ENCODE results near the gene MAGEA1. TPM values are rescaled to one million over a fixed set of nuclear protein-coding genes. Genes with fewer than 3 reads are reported as not detected.

The MAGEA1 gene
- total RNA-seq, 1 experiment from 2014 or later, result not detected

GRCh38 chrX:153206425-153207046 is 27.5 kb downstream of the MAGEA1 start:
- intact Hi-C loops (cut with micrococcal nuclease; ENCODE audit: unreplicated experiment), result no loop called here
- Mint-ChIP-seq H3K9me3 (ENCODE audit: unreplicated experiment) (no peaks in the 10 kb centered on the region), H3K4me1 (ENCODE audit: low read depth, unreplicated experiment) (no peaks in the 10 kb centered on the region), H3K4me3 (ENCODE audit: unreplicated experiment) (no peak overlapping the region), H3K27ac (ENCODE audit: unreplicated experiment) (no peak overlapping the region), H3K36me3 (ENCODE audit: insufficient read depth, unreplicated experiment) (no peaks in the 10 kb centered on the region), H3K27me3 (ENCODE audit: insufficient read depth, unreplicated experiment) (peaks cover 11% of the 10 kb centered on the region)
- no peak overlapping the region for H3K4me3 ChIP-seq (ENCODE audit: low read depth, low read length)
- no peaks in the 10 kb centered on the region for H3K9me3 ChIP-seq
- no peaks in the 10 kb centered on the region for H3K36me3 ChIP-seq (ENCODE audit: control insufficient read depth, insufficient read depth, low read length)
- BruUV-seq (replicated peaks), result no TSS peak
- ChIA-PET POLR2A (no interaction called here), CTCF (no interaction called here)
- no peak for TF ChIP-seq CTCF (IDR thresholded peaks at IDR 0.05; ENCODE audit: insufficient read depth in 1 of 2, low read depth in 1 of 2, low read length in 1 of 2, severe bottlenecking in 1 of 2, unreplicated experiment in 1 of 2)
- H3K27me3 ChIP-seq (replicated peaks; ENCODE audit: control insufficient read depth, insufficient read depth, low read length), result no peaks in the 10 kb centered on the region
- no peak for DNase-seq
- no peaks in the 10 kb centered on the region for H3K4me1 ChIP-seq

- Histone ChIP-seq H3K27me3 (replicated peaks; ENCODE audit: control insufficient read depth, insufficient read depth, low read length) (no peaks in the 10 kb centered on the region), H3K4me3 (ENCODE audit: low read depth, low read length) (no peak overlapping the region), H3K36me3 (ENCODE audit: control insufficient read depth, insufficient read depth, low read length) (no peaks in the 10 kb centered on the region), H3K4me1 (no peaks in the 10 kb centered on the region), H3K9me3 (no peaks in the 10 kb centered on the region)
- peaks cover 14% of the 10 kb centered on the region for H3K27me3 Mint-ChIP-seq (ENCODE audit: insufficient read depth, unreplicated experiment)
- no peaks in the 10 kb centered on the region for H3K9me3 Mint-ChIP-seq (ENCODE audit: unreplicated experiment)
- CTCF ChIA-PET, result no interaction called here
- POLR2A ChIA-PET, result no interaction called here
- TF ChIP-seq CTCF (IDR thresholded peaks at IDR 0.05; ENCODE audit: insufficient read depth in 1 of 2, low read depth in 1 of 2, low read length in 1 of 2, severe bottlenecking in 1 of 2, unreplicated experiment in 1 of 2), result no peak
- no peak overlapping the region for H3K4me3 Mint-ChIP-seq (ENCODE audit: unreplicated experiment)
- no TSS peak for BruUV-seq (replicated peaks)
- H3K36me3 Mint-ChIP-seq (ENCODE audit: insufficient read depth, unreplicated experiment), result no peaks in the 10 kb centered on the region
- DNase-seq, result no peak
- H3K27ac Mint-ChIP-seq (ENCODE audit: unreplicated experiment), result no peak overlapping the region
- H3K4me1 Mint-ChIP-seq (ENCODE audit: low read depth, unreplicated experiment), result no peaks in the 10 kb centered on the region
- intact Hi-C loops (cut with micrococcal nuclease; ENCODE audit: unreplicated experiment), result no loop called here
Measured at GRCh38 chrX:153209347-153209746, 30.3 kb downstream of the MAGEA1 start.

- H3K27me3 Mint-ChIP-seq (ENCODE audit: insufficient read depth, unreplicated experiment), result peaks cover 14% of the 10 kb centered on the region
- Histone ChIP-seq H3K4me1 (no peaks in the 10 kb centered on the region), H3K27me3 (replicated peaks; ENCODE audit: control insufficient read depth, insufficient read depth, low read length) (no peaks in the 10 kb centered on the region), H3K36me3 (ENCODE audit: control insufficient read depth, insufficient read depth, low read length) (no peaks in the 10 kb centered on the region), H3K4me3 (ENCODE audit: low read depth, low read length) (no peak overlapping the region), H3K9me3 (no peaks in the 10 kb centered on the region)
- H3K27ac Mint-ChIP-seq (ENCODE audit: unreplicated experiment), result no peak overlapping the region
- no peaks in the 10 kb centered on the region for H3K9me3 Mint-ChIP-seq (ENCODE audit: unreplicated experiment)
- TF ChIP-seq CTCF (IDR thresholded peaks at IDR 0.05; ENCODE audit: insufficient read depth in 1 of 2, low read depth in 1 of 2, low read length in 1 of 2, severe bottlenecking in 1 of 2, unreplicated experiment in 1 of 2), result no peak
- no peak overlapping the region for H3K4me3 Mint-ChIP-seq (ENCODE audit: unreplicated experiment)
- no peak for DNase-seq
- intact Hi-C loops (cut with micrococcal nuclease; ENCODE audit: unreplicated experiment), result no loop called here
- ChIA-PET CTCF (no interaction called here), POLR2A (no interaction called here)
- no peaks in the 10 kb centered on the region for H3K36me3 Mint-ChIP-seq (ENCODE audit: insufficient read depth, unreplicated experiment)
- BruUV-seq (replicated peaks), result no TSS peak
- no peaks in the 10 kb centered on the region for H3K4me1 Mint-ChIP-seq (ENCODE audit: low read depth, unreplicated experiment)
Measured at GRCh38 chrX:153214934-153215333, 35.9 kb downstream of the MAGEA1 start.

All from Caco-2 (cell line).